H9 (cell line): Measurements from ENCODE around the gene IL16. TPM values are rescaled to one million over a fixed set of nuclear protein-coding genes. Genes with fewer than 3 reads are reported as not detected.
A peak's percentile ranks its signal among the peaks of the same experiment; 100 is the strongest.

Source experiments
- DNase-seq: peaks from one replicate; pipeline ENCODE4 v3.0.0-alpha.2; 2017
- H2AFZ ChIP-seq: one replicate; pipeline ENCODE4 v1.6.1; 2013; ENCODE audit warnings: mild to moderate bottlenecking, low read length, control low read depth, moderate library complexity
- H2AK5ac ChIP-seq: 2 replicates; pipeline ENCODE4 v1.6.1; 2013; ENCODE audit warnings: low read length, control low read depth, mixed read lengths; ENCODE audit not compliant: insufficient read length
- H2BK120ac ChIP-seq: one replicate; pipeline ENCODE4 v1.6.1; 2013; ENCODE audit warnings: low read depth, mild to moderate bottlenecking, low read length, control low read depth, inconsistent platforms; ENCODE audit not compliant: poor library complexity, severe bottlenecking
- H2BK12ac ChIP-seq: 2 replicates; pipeline ENCODE4 v1.6.1; 2013; ENCODE audit warnings: low read length, control low read depth, mixed read lengths, low read depth; ENCODE audit not compliant: insufficient read length
- H2BK15ac ChIP-seq: 2 replicates; pipeline ENCODE4 v1.6.1; 2013; ENCODE audit warnings: low read depth, low read length, control low read depth
- H2BK20ac ChIP-seq: one replicate; pipeline ENCODE4 v1.6.1; 2013; ENCODE audit warnings: low read depth, mild to moderate bottlenecking, low read length, control low read depth, inconsistent platforms; ENCODE audit not compliant: poor library complexity, severe bottlenecking
- H2BK5ac ChIP-seq: 2 replicates; pipeline ENCODE4 v1.6.1; 2013; ENCODE audit warnings: low read length, control low read depth, mixed read lengths; ENCODE audit not compliant: insufficient read length
- H3K14ac ChIP-seq: 2 replicates; pipeline ENCODE4 v1.6.1; 2013; ENCODE audit warnings: low read length, control low read depth; ENCODE audit not compliant: insufficient read depth
- H3K18ac ChIP-seq: 2 replicates; pipeline ENCODE4 v1.6.1; 2013; ENCODE audit warnings: low read depth, mild to moderate bottlenecking, mixed read lengths, low read length, control low read depth; ENCODE audit not compliant: insufficient read length
- H3K23ac ChIP-seq: 2 replicates; pipeline ENCODE4 v1.6.1; 2013; ENCODE audit warnings: low read length, control low read depth, mixed read lengths, low read depth; ENCODE audit not compliant: insufficient read length
- H3K23me2 ChIP-seq: 2 replicates; pipeline ENCODE4 v1.6.1; 2013; ENCODE audit warnings: low read depth, mild to moderate bottlenecking, mixed read lengths, low read length, control low read depth; ENCODE audit not compliant: insufficient read length, poor library complexity, severe bottlenecking
- H3K27ac ChIP-seq: 2 replicates; pipeline ENCODE4 v1.5.1; 2013; ENCODE audit warnings: low read length, control low read depth, mixed read lengths, low read depth; ENCODE audit not compliant: insufficient read length
- H3K27me3 ChIP-seq: 2 replicates; pipeline ENCODE4 v1.6.1; 2013; ENCODE audit warnings: low read length, control low read depth, inconsistent platforms; ENCODE audit not compliant: insufficient read depth
- H3K4ac ChIP-seq: 2 replicates; pipeline ENCODE4 v1.6.1; 2013; ENCODE audit warnings: low read depth, mild to moderate bottlenecking, control low read depth, inconsistent platforms, low read length, moderate library complexity
- H3K4me1 ChIP-seq: 2 replicates; pipeline ENCODE4 v1.6.1; 2013; ENCODE audit warnings: low read length, control low read depth, inconsistent platforms; ENCODE audit not compliant: insufficient read depth
- H3K4me2 ChIP-seq: 2 replicates; pipeline ENCODE4 v1.6.1; 2013; ENCODE audit warnings: low read length, control low read depth, mixed read lengths; ENCODE audit not compliant: insufficient read length, insufficient read depth
- H3K56ac ChIP-seq: 2 replicates; pipeline ENCODE4 v1.6.1; 2013; ENCODE audit warnings: low read depth, mild to moderate bottlenecking, mixed read lengths, low read length, control low read depth; ENCODE audit not compliant: insufficient read length
- H3K79me1 ChIP-seq: 2 replicates; pipeline ENCODE4 v1.6.1; 2013; ENCODE audit warnings: low read depth, mild to moderate bottlenecking, moderate library complexity, low read length, control low read depth, inconsistent platforms; ENCODE audit not compliant: insufficient read depth, poor library complexity, severe bottlenecking
- H3K79me2 ChIP-seq: 2 replicates; pipeline ENCODE4 v1.6.1; 2013; ENCODE audit warnings: low read length, control low read depth, inconsistent platforms; ENCODE audit not compliant: insufficient read depth
- H3K9ac ChIP-seq: 2 replicates; pipeline ENCODE4 v1.6.1; 2013; ENCODE audit warnings: low read length, control low read depth, mixed read lengths; ENCODE audit not compliant: insufficient read length; ENCODE audit errors: extremely low read depth
- H3K9me3 ChIP-seq: one replicate; pipeline ENCODE4 v1.6.1; 2013; ENCODE audit warnings: low read depth, low read length, inconsistent platforms; ENCODE audit not compliant: control insufficient read depth
- H3T11ph ChIP-seq: one replicate; pipeline ENCODE4 v1.6.1; 2013; ENCODE audit warnings: mild to moderate bottlenecking, low read length, control low read depth, inconsistent platforms
- H4K20me1 ChIP-seq: one replicate; pipeline ENCODE4 v1.6.1; 2013; ENCODE audit not compliant: control insufficient read depth, insufficient read length, insufficient read depth
- H4K5ac ChIP-seq: 2 replicates; pipeline ENCODE4 v1.6.1; 2013; ENCODE audit warnings: low read depth, mild to moderate bottlenecking, mixed read lengths, low read length, control low read depth; ENCODE audit not compliant: insufficient read length
- H4K8ac ChIP-seq: replicated peaks from 2 replicates; pipeline ENCODE4 v1.6.1; 2013; ENCODE audit warnings: low read length, control low read depth, mixed read lengths, low read depth; ENCODE audit not compliant: insufficient read length
- H4K91ac ChIP-seq: 2 replicates; pipeline ENCODE4 v1.6.1; 2013; ENCODE audit warnings: low read depth, mild to moderate bottlenecking, moderate library complexity, mixed read lengths, low read length, control low read depth; ENCODE audit not compliant: insufficient read length
- H3K27ac Mint-ChIP-seq, 3 experiments: 2 replicates in 2 of 3; 3 replicates in 1 of 3; pipeline ENCODE4 v1.8.0; 2020 to 2021; ENCODE audit warnings: mixed read lengths in 3 of 3, mild to moderate bottlenecking in 1 of 3, moderate library complexity in 1 of 3
- H3K27me3 Mint-ChIP-seq: 2 replicates; pipeline ENCODE4 v1.8.0; 2021; ENCODE audit warnings: low read depth, mild to moderate bottlenecking, moderate library complexity, mixed read lengths
- H3K36me3 Mint-ChIP-seq, 3 experiments: 2 replicates in 2 of 3; 3 replicates in 1 of 3; pipeline ENCODE4 v1.8.0; 2020 to 2021; ENCODE audit warnings: low read depth in 3 of 3, mixed read lengths in 3 of 3; ENCODE audit not compliant: insufficient read depth in 1 of 3
- H3K4me1 Mint-ChIP-seq, 2 experiments: 2 replicates each; pipeline ENCODE4 v1.8.0; 2020; ENCODE audit warnings: mixed read lengths in 2 of 2
- H3K4me3 Mint-ChIP-seq, 2 experiments: 2 replicates in 1 of 2; 3 replicates in 1 of 2; pipeline ENCODE4 v1.8.0; 2020 to 2021; ENCODE audit warnings: mild to moderate bottlenecking in 2 of 2, mixed read lengths in 2 of 2, moderate library complexity in 1 of 2
- H3K9me3 Mint-ChIP-seq, 2 experiments: 2 replicates in 1 of 2; 3 replicates in 1 of 2; pipeline ENCODE4 v1.8.0; 2020; ENCODE audit warnings: mild to moderate bottlenecking in 2 of 2, mixed read lengths in 2 of 2, moderate library complexity in 1 of 2
- CTCF ChIP-seq: fragments of 200-600 bp; sonication (generic); conservative IDR thresholded peaks from 3 replicates; pipeline ENCODE4 v1.8.0; 2021; ENCODE audit warnings: antibody characterized with exemption, mild to moderate bottlenecking
- WGBS: extraction: QIAGEN DNeasy Blood & Tissue Kit; methylation state at CpG from one replicate; pipeline ENCODE4 v1.1.7; 2013; ENCODE audit warnings: missing lambda C conversion rate, low lambda C conversion rate, mixed read lengths; ENCODE audit not compliant: insufficient read length; ENCODE audit errors: extremely low coverage; 5-methylcytosine and 5-hydroxymethylcytosine counted together
- total RNA-seq: library from RNA; stranded (reverse); gene quantifications from 2 replicates; pipeline ENCODE4 v1.2.1, GENCODE V29; 2021

The IL16 gene
- total RNA-seq, 1 experiment from 2014 or later = 0.28 TPM

GRCh38 chr15:81356252-81356651 is 159.6 kb downstream of the IL16 start:
- Histone ChIP-seq H4K8ac (no peak overlapping the region), H4K20me1 (no peaks in the 10 kb centered on the region), H2BK12ac (no peak overlapping the region), H2AK5ac (no peak overlapping the region), H3K56ac (no peak overlapping the region), H2BK15ac (no peak overlapping the region), H3K27me3 (no peaks in the 10 kb centered on the region), H4K91ac (no peak overlapping the region), H3K23ac (no peak overlapping the region), H2BK5ac (no peak overlapping the region), H3K79me1 (no peaks in the 10 kb centered on the region), H2BK20ac (no peak overlapping the region), H3T11ph (no peak overlapping the region), H3K14ac (peak overlapping the region; percentile 49), H2BK120ac (no peak overlapping the region), H3K4ac (no peak overlapping the region), H3K23me2 (no peaks in the 10 kb centered on the region), H3K4me2 (no peak overlapping the region), H3K18ac (no peak overlapping the region), H3K4me1 (no peaks in the 10 kb centered on the region), H4K5ac (no peak overlapping the region), H2AFZ (no peak overlapping the region), H3K27ac (no peak overlapping the region), H3K9ac (no peak overlapping the region), H3K9me3 (no peaks in the 10 kb centered on the region), H3K79me2 (no peaks in the 10 kb centered on the region)
- no CpG with 5 or more reads among the region's 5 CpGs for WGBS
- Mint-ChIP-seq H3K4me1 (peaks cover 2 to 13% of the 10 kb centered on the region in 2 experiments; a peak in 2 of 4 replicates), H3K9me3 (no peaks in the 10 kb centered on the region), H3K27me3 (no peaks in the 10 kb centered on the region; the same call in 1 of the 2 replicates), H3K36me3 (no peaks in the 10 kb centered on the region; a peak in 1 of 7 replicates), H3K27ac (no peak overlapping the region), H3K4me3 (no peak overlapping the region)
- no peak for TF ChIP-seq CTCF
- no peak for DNase-seq
